Measurements from ENCODE around the gene CLIP4.

The CLIP4 gene

GRCh38 chr2:29186817-29187216 is 71.6 kb downstream of the CLIP4 start:
- no peak overlapping the region for H3K4me3 ChIP-seq (ENCODE audit: low read length, poor library complexity, severe bottlenecking)
- no peaks in the 10 kb centered on the region for H3K4me1 ChIP-seq (ENCODE audit: insufficient read depth, low read length, poor library complexity, severe bottlenecking)
- H3K9ac ChIP-seq (ENCODE audit: low read depth, low read length, poor library complexity, severe bottlenecking): no peak overlapping the region
- H3K4me2 ChIP-seq (ENCODE audit: low read depth, low read length, poor library complexity, severe bottlenecking): no peak overlapping the region
- H3K79me2 ChIP-seq (ENCODE audit: insufficient read depth, low read length): no peaks in the 10 kb centered on the region
- no peaks in the 10 kb centered on the region for H3K27me3 ChIP-seq (ENCODE audit: insufficient read depth, low read length, poor library complexity, severe bottlenecking)
- no peaks in the 10 kb centered on the region for H4K20me1 ChIP-seq (ENCODE audit: insufficient read depth, low read length, poor library complexity, severe bottlenecking)
- no peaks in the 10 kb centered on the region for H3K9me2 ChIP-seq (replicated peaks; ENCODE audit: low read depth, low read length)
- TF ChIP-seq EZH2phosphoT487 (IDR thresholded peaks at IDR 0.05; ENCODE audit: borderline replicate concordance) (no peak), CTCF (conservative IDR thresholded peaks at IDR 0.05; ENCODE audit: low read length) (no peak)
- H3F3A ChIP-seq (ENCODE audit: low read depth): no peaks in the 10 kb centered on the region
- H3K9me3 ChIP-seq (ENCODE audit: insufficient read depth, low read depth, low read length): no peaks in the 10 kb centered on the region
- no peak overlapping the region for H2AFZ ChIP-seq (ENCODE audit: low read length)
- H3K36me3 ChIP-seq (ENCODE audit: insufficient read depth, low read length): no peaks in the 10 kb centered on the region

GRCh38 chr2:29187926-29188325 is 72.7 kb downstream of the CLIP4 start:
- H3K9me3 ChIP-seq (ENCODE audit: insufficient read depth, low read depth, low read length): no peaks in the 10 kb centered on the region
- no peaks in the 10 kb centered on the region for H3K27me3 ChIP-seq (ENCODE audit: insufficient read depth, low read length, poor library complexity, severe bottlenecking)
- no peak overlapping the region for H2AFZ ChIP-seq (ENCODE audit: low read length)
- no peaks in the 10 kb centered on the region for H3K36me3 ChIP-seq (ENCODE audit: insufficient read depth, low read length)
- no peaks in the 10 kb centered on the region for H3F3A ChIP-seq (ENCODE audit: low read depth)
- H3K4me3 ChIP-seq (ENCODE audit: low read length, poor library complexity, severe bottlenecking): no peak overlapping the region
- no peak for TF ChIP-seq EZH2phosphoT487 (IDR thresholded peaks at IDR 0.05; ENCODE audit: borderline replicate concordance)
- TF ChIP-seq CTCF (conservative IDR thresholded peaks at IDR 0.05; ENCODE audit: low read length): no peak
- H3K4me1 ChIP-seq (ENCODE audit: insufficient read depth, low read length, poor library complexity, severe bottlenecking): no peaks in the 10 kb centered on the region
- H3K4me2 ChIP-seq (ENCODE audit: low read depth, low read length, poor library complexity, severe bottlenecking): no peak overlapping the region
- no peak overlapping the region for H3K9ac ChIP-seq (ENCODE audit: low read depth, low read length, poor library complexity, severe bottlenecking)
- no peaks in the 10 kb centered on the region for H3K9me2 ChIP-seq (replicated peaks; ENCODE audit: low read depth, low read length)
- H3K79me2 ChIP-seq (ENCODE audit: insufficient read depth, low read length): no peaks in the 10 kb centered on the region
- H4K20me1 ChIP-seq (ENCODE audit: insufficient read depth, low read length, poor library complexity, severe bottlenecking): no peaks in the 10 kb centered on the region

GRCh38 chr2:29189052-29189451 is 73.8 kb downstream of the CLIP4 start:
- H3K4me1 ChIP-seq (ENCODE audit: insufficient read depth, low read length, poor library complexity, severe bottlenecking): no peaks in the 10 kb centered on the region
- H3K27me3 ChIP-seq (ENCODE audit: insufficient read depth, low read length, poor library complexity, severe bottlenecking): no peaks in the 10 kb centered on the region
- H2AFZ ChIP-seq (ENCODE audit: low read length): no peak overlapping the region
- no peak for TF ChIP-seq CTCF (conservative IDR thresholded peaks at IDR 0.05; ENCODE audit: low read length)
- no peak for TF ChIP-seq EZH2phosphoT487 (IDR thresholded peaks at IDR 0.05; ENCODE audit: borderline replicate concordance)
- H4K20me1 ChIP-seq (ENCODE audit: insufficient read depth, low read length, poor library complexity, severe bottlenecking): no peaks in the 10 kb centered on the region
- H3K4me2 ChIP-seq (ENCODE audit: low read depth, low read length, poor library complexity, severe bottlenecking): no peak overlapping the region
- H3K9ac ChIP-seq (ENCODE audit: low read depth, low read length, poor library complexity, severe bottlenecking): no peak overlapping the region
- H3K79me2 ChIP-seq (ENCODE audit: insufficient read depth, low read length): no peaks in the 10 kb centered on the region
- no peaks in the 10 kb centered on the region for H3K9me3 ChIP-seq (ENCODE audit: insufficient read depth, low read depth, low read length)
- H3K36me3 ChIP-seq (ENCODE audit: insufficient read depth, low read length): no peaks in the 10 kb centered on the region
- no peaks in the 10 kb centered on the region for H3K9me2 ChIP-seq (replicated peaks; ENCODE audit: low read depth, low read length)
- H3F3A ChIP-seq (ENCODE audit: low read depth): no peaks in the 10 kb centered on the region
- H3K4me3 ChIP-seq (ENCODE audit: low read length, poor library complexity, severe bottlenecking): no peak overlapping the region

Data from Loucy (cell line).